ENCODE data around the gene FAM13A.

FAM13A gene

DNA sequence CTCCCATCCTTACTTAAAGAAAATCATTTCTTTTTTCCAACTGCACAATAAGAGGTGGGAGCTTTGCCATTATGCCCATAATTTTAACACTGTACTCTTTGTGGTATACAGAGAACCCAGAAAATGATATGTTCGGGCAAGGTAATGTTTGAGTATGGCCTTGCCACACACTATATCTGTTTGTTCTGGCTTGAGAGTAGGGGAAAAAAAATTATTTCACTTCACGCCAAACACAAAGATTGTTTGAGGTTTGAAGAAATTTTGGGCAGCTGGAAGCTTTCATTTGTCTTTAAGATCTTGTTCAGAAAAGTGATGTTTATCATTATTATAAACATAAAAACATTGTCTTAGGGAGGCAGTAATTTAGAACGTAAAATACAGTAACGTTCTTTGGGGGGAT lies 244.0 kb downstream of the FAM13A start:
- H3K4me3 ChIP-seq (ENCODE audit: control insufficient read depth, low read depth, low read length), result no peak overlapping the region
- no peak for DNase-seq (ENCODE audit: low read depth)
- TF ChIP-seq, protein P1, sequence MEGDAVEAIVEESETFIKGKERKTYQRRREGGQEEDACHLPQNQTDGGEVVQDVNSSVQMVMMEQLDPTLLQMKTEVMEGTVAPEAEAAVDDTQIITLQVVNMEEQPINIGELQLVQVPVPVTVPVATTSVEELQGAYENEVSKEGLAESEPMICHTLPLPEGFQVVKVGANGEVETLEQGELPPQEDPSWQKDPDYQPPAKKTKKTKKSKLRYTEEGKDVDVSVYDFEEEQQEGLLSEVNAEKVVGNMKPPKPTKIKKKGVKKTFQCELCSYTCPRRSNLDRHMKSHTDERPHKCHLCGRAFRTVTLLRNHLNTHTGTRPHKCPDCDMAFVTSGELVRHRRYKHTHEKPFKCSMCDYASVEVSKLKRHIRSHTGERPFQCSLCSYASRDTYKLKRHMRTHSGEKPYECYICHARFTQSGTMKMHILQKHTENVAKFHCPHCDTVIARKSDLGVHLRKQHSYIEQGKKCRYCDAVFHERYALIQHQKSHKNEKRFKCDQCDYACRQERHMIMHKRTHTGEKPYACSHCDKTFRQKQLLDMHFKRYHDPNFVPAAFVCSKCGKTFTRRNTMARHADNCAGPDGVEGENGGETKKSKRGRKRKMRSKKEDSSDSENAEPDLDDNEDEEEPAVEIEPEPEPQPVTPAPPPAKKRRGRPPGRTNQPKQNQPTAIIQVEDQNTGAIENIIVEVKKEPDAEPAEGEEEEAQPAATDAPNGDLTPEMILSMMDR (IDR thresholded peaks at IDR 0.05; ENCODE audit: control insufficient read depth, insufficient read depth, low read depth, low read length, missing control alignments), result no peak

DNA sequence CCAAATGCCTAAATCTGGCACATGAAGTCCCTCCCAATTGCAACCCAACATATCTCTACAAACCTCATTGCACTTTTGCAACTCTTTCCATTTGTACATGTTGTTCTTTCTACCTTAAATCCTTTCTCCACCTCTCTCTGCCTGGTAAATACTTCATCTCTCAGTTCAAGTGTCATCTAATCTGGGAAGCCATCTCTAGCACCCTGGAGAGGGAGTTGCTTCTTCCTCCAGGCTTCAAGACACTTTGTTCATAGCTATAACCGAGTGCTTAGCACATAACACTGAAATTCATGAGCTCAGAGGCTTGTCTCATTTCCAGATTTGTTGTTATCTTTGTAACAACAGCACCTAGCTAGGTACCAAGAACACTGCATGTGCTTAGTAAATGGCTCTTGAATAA lies 244.6 kb downstream of the FAM13A start:
- H3K4me3 ChIP-seq (ENCODE audit: control insufficient read depth, low read depth, low read length), result no peak overlapping the region
- no peak for DNase-seq (ENCODE audit: low read depth)
- TF ChIP-seq, protein P1 (IDR thresholded peaks at IDR 0.05; ENCODE audit: control insufficient read depth, insufficient read depth, low read depth, low read length, missing control alignments), result no peak

DNA sequence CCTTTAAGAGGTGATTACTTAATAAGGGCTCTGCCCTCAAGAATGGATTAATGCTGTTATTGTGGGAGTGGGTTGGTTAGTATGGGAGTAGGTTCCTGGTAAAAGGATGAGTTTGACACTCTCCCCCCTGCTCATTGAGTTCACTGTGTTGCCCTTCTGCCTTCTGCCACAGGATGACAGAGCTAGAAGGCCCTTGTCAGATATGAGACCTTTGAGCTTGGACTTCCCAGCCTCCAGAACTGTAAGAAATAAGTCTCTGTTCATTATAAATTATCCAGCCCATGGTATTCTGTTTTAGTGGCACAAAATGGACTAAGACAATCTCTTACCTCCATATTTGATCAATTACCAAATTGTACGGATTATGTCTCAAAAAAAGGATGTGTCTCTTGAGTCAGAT lies 245.1 kb downstream of the FAM13A start:
- H3K4me3 ChIP-seq (ENCODE audit: control insufficient read depth, low read depth, low read length), result no peak overlapping the region
- no peak for DNase-seq (ENCODE audit: low read depth)
- TF ChIP-seq, protein P1 (IDR thresholded peaks at IDR 0.05; ENCODE audit: control insufficient read depth, insufficient read depth, low read depth, low read length, missing control alignments), result no peak

DNA sequence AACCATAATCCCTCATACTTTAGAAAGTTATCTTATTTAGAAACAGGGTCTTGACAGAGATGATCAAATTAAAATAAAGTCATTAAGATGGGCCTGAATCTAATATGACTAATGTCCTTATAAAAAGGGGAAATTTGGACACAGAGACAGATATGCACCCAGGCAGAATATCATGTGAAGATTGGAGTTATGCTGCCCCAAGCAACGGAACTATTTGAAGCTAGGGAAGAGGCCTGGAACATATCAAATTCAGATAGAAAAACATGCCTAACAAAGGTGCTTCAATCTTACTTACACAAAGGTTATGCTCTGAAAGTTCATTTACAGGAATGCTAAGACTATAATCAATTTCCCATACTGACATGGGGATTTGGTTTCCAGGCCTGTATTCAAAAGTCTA lies 246.7 kb downstream of the FAM13A start:
- DNase-seq (ENCODE audit: low read depth), result no peak
- TF ChIP-seq, protein P1 (IDR thresholded peaks at IDR 0.05; ENCODE audit: control insufficient read depth, insufficient read depth, low read depth, low read length, missing control alignments), result no peak
- H3K4me3 ChIP-seq (ENCODE audit: control insufficient read depth, low read depth, low read length), result no peak overlapping the region

DNA sequence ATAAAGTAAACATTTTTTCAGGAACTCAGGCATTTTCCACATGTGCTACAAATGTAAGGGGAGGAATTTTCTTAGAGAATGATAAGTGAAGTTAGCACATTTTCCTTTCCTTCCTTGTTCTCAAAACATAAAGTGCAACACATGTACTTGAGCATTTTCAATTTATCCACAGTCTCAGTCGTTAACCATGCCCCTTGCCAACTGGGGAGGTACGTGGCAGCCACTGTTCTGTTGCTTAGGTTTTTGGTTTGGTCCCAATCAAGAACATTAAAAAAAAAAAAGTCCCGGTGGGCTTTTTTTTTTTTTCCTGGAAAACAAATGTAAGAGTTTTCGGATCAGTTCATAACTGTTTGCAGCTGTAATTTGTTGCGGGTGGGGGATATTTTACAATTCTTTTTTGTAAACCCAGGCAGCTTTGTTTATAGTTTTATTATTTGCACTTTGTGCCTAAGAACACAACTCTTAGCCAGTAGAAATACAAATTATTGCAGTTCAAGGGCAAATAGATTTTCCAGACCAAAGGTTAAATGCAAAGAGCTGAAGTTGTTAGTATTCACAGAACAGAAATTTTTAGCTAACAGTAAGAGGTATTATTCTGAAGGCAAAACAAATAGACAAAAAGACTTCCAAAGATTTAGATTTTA lies 247.3 kb downstream of the FAM13A start:
- no peak for DNase-seq (ENCODE audit: low read depth)
- no peak overlapping the region for H3K4me3 ChIP-seq (ENCODE audit: control insufficient read depth, low read depth, low read length)
- TF ChIP-seq, protein P1 (IDR thresholded peaks at IDR 0.05; ENCODE audit: control insufficient read depth, insufficient read depth, low read depth, low read length, missing control alignments), result no peak

DNA sequence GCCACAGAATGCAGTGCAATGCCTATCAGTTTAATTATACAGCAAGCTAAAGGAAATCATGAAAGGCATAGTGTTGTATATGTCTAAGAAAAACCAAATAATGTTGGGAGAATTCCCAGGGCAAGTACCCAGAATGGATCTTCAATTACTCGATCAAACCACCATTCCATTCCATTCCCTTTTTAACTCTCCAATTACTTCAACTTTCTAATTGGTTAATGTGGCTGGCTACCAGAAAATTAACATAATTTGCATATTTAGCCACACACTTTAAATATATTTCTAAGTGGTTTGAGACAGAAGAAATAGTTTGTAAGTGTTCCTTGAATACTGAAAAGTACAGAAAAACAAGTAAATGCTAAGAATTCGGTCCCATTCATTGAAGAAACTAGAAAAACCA lies 247.9 kb downstream of the FAM13A start:
- TF ChIP-seq, protein P1 (IDR thresholded peaks at IDR 0.05; ENCODE audit: control insufficient read depth, insufficient read depth, low read depth, low read length, missing control alignments), result no peak
- no peak for DNase-seq (ENCODE audit: low read depth)
- H3K4me3 ChIP-seq (ENCODE audit: control insufficient read depth, low read depth, low read length), result no peak overlapping the region

Data from AG09309 (cell line).